Activated CD4-positive, alpha-beta T cell treated with anti-CD3 and anti-CD28 coated beads, Interleukin-2, Interleukin-4, amounts not matched to agents 100 ng/mL and 50 ng/mL, durations not matched to agents 16 hours and 8 hours (primary cell): Measurements from ENCODE around the gene MTHFR.

ENCODE experiments used
- DNase-seq: peaks from one replicate; pipeline ENCODE4 v3.0.0-alpha.2; 2020; ENCODE audit warnings: low spot score

Gene MTHFR

GRCh38 chr1:11757047-11757446 is 48.7 kb downstream of the MTHFR start:
- no peak for DNase-seq

GRCh38 chr1:11753555-11754208 is 52.1 kb downstream of the MTHFR start:
- no peak for DNase-seq

DNA sequence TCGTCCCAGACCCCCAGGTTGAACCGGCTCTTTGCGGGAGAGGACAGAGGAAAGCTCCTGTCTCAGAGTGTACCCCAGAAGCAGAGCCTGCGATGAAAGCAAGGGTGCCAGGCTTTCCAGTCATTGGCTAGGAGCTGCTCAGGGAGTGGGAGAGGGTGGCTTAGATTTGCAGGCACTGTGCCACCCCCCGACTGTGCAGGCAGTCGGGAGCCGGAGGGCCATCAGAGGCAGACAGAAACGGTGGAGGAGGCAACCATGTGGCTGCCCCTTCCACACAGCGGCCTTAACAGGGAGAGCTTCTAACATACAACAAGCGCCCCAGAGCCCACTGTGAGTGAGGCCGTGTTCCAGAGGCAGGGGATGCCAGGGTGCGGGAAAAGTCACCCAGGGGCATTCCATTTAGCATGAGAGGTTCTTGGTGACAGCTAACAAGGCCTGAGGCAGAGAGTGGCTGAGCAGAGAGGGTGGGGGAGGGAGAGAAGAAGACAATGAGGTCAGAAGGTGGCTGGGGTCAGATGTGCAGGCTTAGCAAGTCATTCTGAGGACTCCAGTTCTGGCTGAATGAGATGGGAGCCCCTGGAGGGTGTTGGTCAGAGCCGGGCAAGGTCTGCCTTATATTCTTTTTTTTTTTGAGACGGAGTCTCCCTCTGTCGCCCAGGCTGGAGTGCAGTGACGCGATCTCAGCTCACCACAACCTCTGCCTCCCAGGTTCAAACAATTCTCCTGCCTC is 53.2 kb downstream of the MTHFR start:
- DNase-seq, result no peak

DNA sequence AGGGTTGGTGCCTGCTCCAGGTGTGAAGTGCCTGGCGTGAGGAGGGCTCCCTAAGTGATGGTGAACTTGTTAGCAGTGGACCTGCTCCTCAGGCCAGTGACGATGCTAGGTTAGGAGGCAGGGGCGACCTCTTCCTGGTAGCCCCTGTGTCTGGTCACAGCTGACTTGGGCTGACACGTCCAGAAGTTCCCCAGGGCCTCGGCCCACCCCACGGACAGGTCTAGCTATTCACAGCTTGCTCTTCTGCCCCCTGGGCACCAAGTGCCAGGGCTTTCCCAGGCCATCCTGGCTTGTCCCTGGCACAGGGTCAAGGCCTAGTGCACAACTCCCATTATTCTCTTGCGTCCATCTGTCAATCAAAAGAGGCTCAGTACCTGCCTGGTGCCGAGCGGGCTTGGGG is 54.7 kb downstream of the MTHFR start:
- DNase-seq, result no peak

GRCh38 chr1:11749996-11750395 is 55.8 kb downstream of the MTHFR start:
- no peak for DNase-seq

DNA sequence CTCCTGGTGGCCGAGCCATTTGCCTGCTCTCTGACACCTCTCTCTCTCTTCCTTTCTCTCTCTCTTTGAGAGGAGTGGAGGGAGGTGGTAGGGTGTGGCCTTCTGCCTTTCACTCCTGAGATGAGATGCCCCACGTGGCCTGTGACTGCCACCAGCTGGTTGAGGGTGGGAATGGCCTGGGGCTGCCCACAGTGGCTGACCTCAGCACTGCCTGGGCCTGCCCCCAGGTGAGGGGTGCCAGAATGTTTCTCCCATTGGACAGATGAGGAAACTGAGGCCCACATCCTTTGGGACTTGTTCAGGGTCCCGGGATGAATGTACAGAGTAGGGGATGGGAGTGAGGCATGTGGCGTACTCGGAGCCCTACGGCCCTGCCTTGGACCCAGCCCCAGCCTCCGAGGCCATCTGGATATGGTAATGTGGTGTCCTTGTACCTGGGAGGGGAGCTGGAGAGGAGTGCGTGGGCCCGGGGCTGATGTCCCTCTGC is 56.5 kb downstream of the MTHFR start:
- peak; percentile 85 for DNase-seq

- no peak for DNase-seq
Measured at GRCh38 chr1:11748294-11749202, 57.2 kb downstream of the MTHFR start.

DNA sequence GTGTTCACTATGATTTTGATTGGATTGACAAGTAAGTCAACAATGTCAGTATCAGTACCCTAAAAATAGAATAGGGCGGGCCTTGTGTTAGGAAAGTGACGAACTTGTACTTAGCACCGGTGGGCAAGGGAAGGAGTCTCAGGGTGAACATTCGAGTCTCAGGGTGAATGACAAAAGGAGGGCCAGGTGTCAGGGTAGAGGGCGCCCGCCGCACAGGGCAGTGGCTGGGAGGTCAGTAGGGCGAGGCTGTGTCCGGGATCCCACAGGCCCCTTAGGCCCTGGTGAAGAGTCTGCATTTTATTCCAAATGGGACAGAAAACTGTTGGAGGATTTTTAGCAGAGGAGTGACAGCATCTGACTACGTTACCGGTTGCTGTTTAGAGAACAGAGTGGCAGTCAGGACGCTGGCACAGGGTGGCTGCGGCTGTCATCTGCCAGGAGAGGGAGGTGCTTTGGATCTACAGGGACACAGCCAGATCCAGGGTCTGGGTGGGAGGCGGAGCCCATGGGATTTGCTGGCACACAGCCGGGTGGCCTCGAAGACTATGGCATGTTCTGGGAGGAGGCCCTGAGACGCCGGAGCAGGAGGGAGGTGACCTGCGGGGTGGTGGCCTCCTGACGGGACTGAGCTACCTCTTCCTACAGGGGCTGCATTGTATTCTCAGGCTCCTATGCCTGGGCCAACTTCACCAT is 58.8 kb downstream of the MTHFR start:
- no peak for DNase-seq

GRCh38 chr1:11746092-11746491 is 59.7 kb downstream of the MTHFR start:
- no peak for DNase-seq

DNA sequence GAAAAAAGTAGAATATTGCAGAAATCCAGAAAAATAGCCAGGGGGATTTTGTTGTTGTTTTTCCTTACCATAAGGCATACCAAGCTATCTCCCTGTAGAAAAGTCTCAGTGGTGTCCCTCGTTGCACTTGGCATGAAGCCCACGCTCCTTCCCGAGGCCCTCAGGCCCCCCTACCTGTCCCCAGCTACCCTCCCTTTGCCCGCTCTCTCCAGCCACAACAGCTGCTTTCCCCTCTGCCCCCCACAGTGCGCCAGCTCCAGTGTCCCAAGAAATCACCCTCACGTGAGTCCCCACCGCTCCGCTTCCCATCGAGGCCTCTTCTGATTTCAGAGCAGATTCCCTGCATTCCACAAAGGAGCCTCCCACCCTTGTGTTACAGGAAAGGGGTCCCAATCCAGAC is 61.5 kb downstream of the MTHFR start:
- no peak for DNase-seq

- no peak for DNase-seq
Measured at GRCh38 chr1:11741919-11742558, 63.7 kb downstream of the MTHFR start.

DNA sequence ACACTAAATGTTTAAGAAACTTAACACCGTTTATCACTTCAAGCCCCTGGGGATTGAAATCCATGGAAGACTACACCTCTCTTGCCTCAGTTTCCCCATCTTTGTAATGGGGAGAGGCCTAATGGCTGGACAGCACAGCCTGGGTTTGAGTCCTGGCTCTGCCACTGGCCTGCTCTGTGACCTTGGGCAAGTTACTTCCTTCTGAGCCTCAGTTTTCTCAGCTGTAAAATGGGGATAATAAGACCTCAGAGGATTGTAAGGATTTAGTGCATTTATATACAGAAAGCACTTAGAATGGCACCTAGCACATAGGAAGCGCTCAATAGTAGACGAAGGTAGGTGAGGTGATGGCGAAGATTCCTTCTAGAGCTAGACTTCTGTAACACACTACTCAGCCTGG is 64.3 kb downstream of the MTHFR start:
- DNase-seq, result no peak

DNA sequence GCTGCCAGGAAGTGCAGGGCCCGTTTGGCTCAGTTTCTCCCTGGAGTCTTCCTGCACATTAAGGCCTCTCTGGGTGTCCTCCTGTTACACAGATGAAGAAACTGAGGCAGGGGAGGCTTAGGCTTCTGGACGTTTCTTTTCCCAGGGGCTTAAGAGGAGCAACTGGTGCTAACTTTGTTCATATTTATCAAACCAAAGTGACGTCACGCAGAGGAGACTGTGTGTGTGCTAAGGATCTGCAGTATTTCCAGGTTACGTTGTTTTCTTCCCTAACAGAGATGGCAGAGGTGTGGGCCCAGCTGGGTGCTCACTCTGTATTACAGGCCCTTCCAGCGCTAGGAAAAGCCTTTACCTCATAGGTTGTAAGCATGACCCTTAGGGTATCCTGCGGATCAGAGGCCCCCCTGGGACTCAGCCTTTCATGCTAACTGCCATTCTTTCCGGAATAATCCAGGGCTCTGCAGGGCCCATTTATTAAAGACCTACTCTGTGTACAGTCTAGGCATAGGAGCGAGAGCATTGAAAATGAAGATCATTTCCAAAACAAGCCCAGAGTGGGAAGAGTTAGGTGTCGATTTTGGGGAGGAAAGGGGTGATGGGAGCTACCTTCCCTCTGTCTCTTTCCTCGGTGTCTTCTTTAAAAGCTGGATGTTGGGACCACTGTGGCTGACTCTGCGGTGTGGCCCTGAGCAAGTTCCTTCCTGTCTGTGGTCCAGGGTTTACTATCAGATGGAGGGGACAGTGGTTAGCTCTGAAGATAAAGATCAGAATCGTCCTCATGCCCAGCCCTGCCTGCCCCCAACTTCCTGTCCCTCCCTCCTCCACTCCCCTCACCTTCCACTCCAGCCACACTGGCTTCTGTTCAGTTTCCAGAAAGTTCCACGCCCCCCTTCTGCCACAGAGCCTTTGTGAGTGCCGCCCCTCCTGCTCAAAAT is 65.2 kb downstream of the MTHFR start:
- peak; percentile 73 for DNase-seq

DNA sequence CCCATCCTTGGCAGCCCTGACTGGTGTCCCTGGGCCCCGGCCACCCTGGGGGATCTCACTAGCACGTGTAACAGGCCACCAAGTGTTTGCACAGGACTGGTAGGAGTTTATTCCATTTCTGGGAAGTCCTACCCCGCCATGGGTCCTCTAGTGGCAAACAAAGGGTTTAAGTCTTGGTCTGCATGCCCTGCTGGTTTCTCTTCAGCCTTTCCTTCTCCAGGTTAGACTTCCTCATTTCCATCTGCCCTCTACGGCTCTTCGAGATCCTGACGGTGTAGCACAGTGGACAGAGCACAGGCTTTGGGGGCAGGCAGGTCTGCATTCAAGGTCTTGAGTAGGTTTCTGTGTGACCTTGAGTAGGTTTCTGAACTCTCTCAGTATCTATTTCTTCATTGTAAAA is 67.0 kb downstream of the MTHFR start:
- no peak for DNase-seq

- DNase-seq, result no peak
Measured at GRCh38 chr1:11738096-11738495, 67.7 kb downstream of the MTHFR start.

DNA sequence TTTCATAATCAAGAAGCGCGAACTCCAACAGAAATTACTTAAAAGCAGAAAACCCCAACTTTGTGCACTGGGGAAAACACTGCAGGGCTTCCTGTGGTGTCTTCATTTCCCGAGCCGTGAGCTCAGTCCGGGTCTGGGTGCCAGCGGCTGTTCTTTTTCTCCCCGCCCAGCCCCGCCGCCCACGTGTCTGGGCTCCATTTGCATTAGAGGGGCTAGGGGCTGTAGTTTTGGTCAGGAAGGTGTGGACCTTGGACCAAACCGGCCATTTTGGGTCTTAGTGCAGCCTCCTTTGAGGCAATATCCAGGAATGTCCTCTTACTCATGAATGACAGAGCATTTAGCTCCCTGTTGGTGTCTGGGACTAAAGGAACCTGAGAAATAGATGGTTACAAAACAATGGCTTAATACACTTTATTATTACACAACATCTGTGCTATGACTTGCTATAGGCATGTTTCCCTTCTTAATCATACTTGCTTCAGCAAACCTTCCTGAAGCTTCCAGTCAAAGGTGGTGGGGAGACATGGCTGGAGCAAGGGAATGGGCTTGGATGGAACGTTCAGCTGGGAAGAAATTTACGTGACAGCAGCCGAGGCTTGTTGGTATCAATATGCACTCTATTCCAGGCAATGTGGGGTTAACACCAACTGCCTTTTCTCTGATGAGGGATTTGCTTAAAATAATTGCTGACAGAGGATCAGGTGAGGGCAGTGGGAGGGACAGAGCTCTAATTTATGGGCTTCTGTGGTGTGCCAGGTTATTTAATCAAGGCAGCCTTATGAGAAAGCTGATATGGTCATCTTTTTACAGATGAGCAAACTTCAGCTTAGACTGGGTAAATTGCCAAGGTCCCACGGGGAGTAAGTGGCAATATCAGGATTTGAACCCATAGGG is 68.8 kb downstream of the MTHFR start:
- peak; percentile 59 for DNase-seq

- peak; percentile 92 for DNase-seq
Measured at GRCh38 chr1:11735854-11736745, 69.7 kb downstream of the MTHFR start, which contains the start of gene AGTRAP. TSS of gene AGTRAP (plus strand) at chr1:11736136. CDS start at chr1:11736209, 73 bp downstream.
